ENCODE results near the gene KCNK7.

GRCh38 chr11:65634109-65634436, 38.5 kb upstream of the KCNK7 start:
- TF ChIP-seq EZH2 (IDR thresholded peaks at IDR 0.05; ENCODE audit: insufficient read depth, poor library complexity, severe bottlenecking) (no peak), EZH2phosphoT487 (IDR thresholded peaks at IDR 0.05; ENCODE audit: insufficient read depth, low read depth) (no peak)

Measured in GM23248 (cell line).